Mesendoderm (in vitro differentiated cells): ENCODE results near the gene ZNF670.
A peak's percentile ranks its signal among the peaks of the same experiment; 100 is the strongest.

Experiments used
- DNase-seq: peaks from one replicate; pipeline ENCODE4 v3.0.0; 2013
- H2AK5ac ChIP-seq: 2 replicates; pipeline ENCODE4 v1.6.1; 2013; ENCODE audit warnings: low read length, inconsistent platforms
- H2BK120ac ChIP-seq: 2 replicates; pipeline ENCODE4 v1.6.1; 2013; ENCODE audit warnings: low read depth, mild to moderate bottlenecking, low read length, moderate library complexity, mixed read lengths
- H2BK15ac ChIP-seq: replicated peaks from 2 replicates; pipeline ENCODE4 v1.6.1; 2013; ENCODE audit warnings: low read depth, mild to moderate bottlenecking, moderate library complexity
- H2BK5ac ChIP-seq: 2 replicates; pipeline ENCODE4 v1.6.1; 2013; ENCODE audit warnings: low read length, inconsistent platforms
- H3K18ac ChIP-seq: 2 replicates; pipeline ENCODE4 v1.6.1; 2013; ENCODE audit warnings: mild to moderate bottlenecking, low read length, mixed read lengths
- H3K23ac ChIP-seq: one replicate; pipeline ENCODE4 v1.6.1; 2013; ENCODE audit warnings: low read length
- H3K27ac ChIP-seq: 2 replicates; pipeline ENCODE4 v1.5.1; 2013; ENCODE audit warnings: low read depth, mild to moderate bottlenecking, inconsistent platforms, low read length, moderate library complexity
- H3K27me3 ChIP-seq: 2 replicates; pipeline ENCODE4 v1.6.1; 2013; ENCODE audit warnings: low read length, control low read depth, mild to moderate bottlenecking, inconsistent platforms; ENCODE audit not compliant: insufficient read depth, poor library complexity
- H3K36me3 ChIP-seq: 2 replicates; pipeline ENCODE4 v1.6.1; 2013; ENCODE audit warnings: low read length, inconsistent platforms; ENCODE audit not compliant: control insufficient read depth, insufficient read depth
- H3K4ac ChIP-seq: one replicate; pipeline ENCODE4 v1.6.1; 2013; ENCODE audit warnings: low read depth, mild to moderate bottlenecking, low read length, moderate library complexity
- H3K4me1 ChIP-seq: 2 replicates; pipeline ENCODE4 v1.6.1; 2013; ENCODE audit warnings: low read depth, low read length, inconsistent platforms; ENCODE audit not compliant: control insufficient read depth
- H3K4me2 ChIP-seq: 2 replicates; pipeline ENCODE4 v1.6.1; 2013; ENCODE audit warnings: low read length
- H3K4me3 ChIP-seq: 2 replicates; pipeline ENCODE4 v1.5.1; 2013; ENCODE audit warnings: mild to moderate bottlenecking, low read length
- H3K56ac ChIP-seq: one replicate; pipeline ENCODE4 v1.6.1; 2013; ENCODE audit warnings: low read length
- H3K79me1 ChIP-seq: 2 replicates; pipeline ENCODE4 v1.6.1; 2013; ENCODE audit warnings: low read length, inconsistent platforms
- H3K79me2 ChIP-seq: 2 replicates; pipeline ENCODE4 v1.6.1; 2013; ENCODE audit warnings: mild to moderate bottlenecking, low read length; ENCODE audit not compliant: control insufficient read depth, insufficient read depth
- H3K9ac ChIP-seq: 2 replicates; pipeline ENCODE4 v1.6.1; 2013; ENCODE audit warnings: low read length, inconsistent platforms
- H4K5ac ChIP-seq: one replicate; pipeline ENCODE4 v1.6.1; 2013; ENCODE audit warnings: low read length
- H4K8ac ChIP-seq: one replicate; pipeline ENCODE4 v1.6.1; 2013; ENCODE audit warnings: low read depth, mild to moderate bottlenecking, control low read depth, low read length, moderate library complexity
- WGBS: extraction: QIAGEN DNeasy Blood & Tissue Kit; methylation state at CpG from one replicate; pipeline ENCODE4 v1.1.7; 2013; ENCODE audit warnings: low lambda C conversion rate, missing lambda C conversion rate; ENCODE audit not compliant: insufficient coverage; ENCODE audit errors: extremely low coverage; 5-methylcytosine and 5-hydroxymethylcytosine counted together

Gene ZNF670

DNA sequence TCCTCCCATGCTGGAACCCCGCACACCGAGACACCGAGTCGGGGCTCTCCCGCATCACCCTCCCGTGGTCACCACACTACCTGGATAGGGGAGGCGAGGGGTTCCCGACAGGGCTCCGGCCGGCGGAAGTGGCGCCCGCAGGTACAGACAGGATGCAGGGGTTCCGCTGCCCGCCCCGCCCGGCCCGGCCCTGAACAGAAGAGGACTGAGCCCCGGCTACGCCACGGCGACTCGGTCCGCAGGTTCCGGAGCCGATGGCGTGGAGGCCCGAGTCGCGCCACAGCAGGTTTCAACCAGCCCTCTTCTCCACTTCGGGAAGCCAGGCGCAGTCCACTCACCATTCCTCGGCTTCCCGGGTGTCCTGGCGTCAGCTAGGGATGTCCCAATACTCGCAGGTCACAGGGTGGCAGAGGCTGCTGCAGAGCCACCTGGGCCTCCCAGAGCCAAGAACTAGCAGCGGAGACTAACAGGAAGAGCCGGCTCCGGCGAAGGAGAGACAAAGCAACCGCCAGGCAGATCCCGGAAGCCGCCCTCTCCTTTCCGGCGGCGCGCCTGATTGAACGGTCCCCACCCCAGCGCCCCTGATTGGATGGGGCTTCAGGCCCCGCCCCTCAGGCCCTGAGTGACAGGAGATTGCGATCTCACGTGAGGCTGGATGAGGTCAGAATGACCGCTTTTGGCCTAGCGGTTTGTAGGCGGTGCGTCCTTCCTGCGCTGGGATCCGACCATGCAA, 25.4 kb upstream of the ZNF670 start, which contains the start of gene ZNF669:
TSS of gene ZNF669 (minus strand) at position 498 of the 733 bp plus-strand sequence. CDS start at position 341, 157 bp downstream.
- peak within 1 kb of the TSS; percentile 41 for H3K4me2 ChIP-seq
- no peak within 1 kb of the TSS for H4K5ac ChIP-seq
- H2BK120ac ChIP-seq: no peak within 1 kb of the TSS
- peak within 1 kb of the TSS; percentile 90 for H3K4ac ChIP-seq
- no peaks in the 10 kb centered on the region for H3K27me3 ChIP-seq
- H3K56ac ChIP-seq: peak within 1 kb of the TSS; percentile 99
- peaks cover 4% of the 10 kb centered on the region for H3K36me3 ChIP-seq
- no peak within 1 kb of the TSS for H2AK5ac ChIP-seq
- H3K23ac ChIP-seq: peak within 1 kb of the TSS; percentile 69
- H3K27ac ChIP-seq: peak within 1 kb of the TSS; percentile 94
- H2BK15ac ChIP-seq: no peak within 1 kb of the TSS
- DNase-seq: peak; percentile 99
- no CpG with 5 or more reads among the region's 58 CpGs for WGBS
- H3K79me1 ChIP-seq: peaks cover 6% of the 10 kb centered on the region
- H3K4me3 ChIP-seq: peak within 1 kb of the TSS; percentile 99
- no peak within 1 kb of the TSS for H4K8ac ChIP-seq
- peak within 1 kb of the TSS; percentile 69 for H2BK5ac ChIP-seq
- H3K9ac ChIP-seq: peak within 1 kb of the TSS; percentile 97
- H3K4me1 ChIP-seq: peaks cover 2% of the 10 kb centered on the region
- peak within 1 kb of the TSS; percentile 46 for H3K18ac ChIP-seq
- peaks cover 20% of the 10 kb centered on the region for H3K79me2 ChIP-seq

DNA sequence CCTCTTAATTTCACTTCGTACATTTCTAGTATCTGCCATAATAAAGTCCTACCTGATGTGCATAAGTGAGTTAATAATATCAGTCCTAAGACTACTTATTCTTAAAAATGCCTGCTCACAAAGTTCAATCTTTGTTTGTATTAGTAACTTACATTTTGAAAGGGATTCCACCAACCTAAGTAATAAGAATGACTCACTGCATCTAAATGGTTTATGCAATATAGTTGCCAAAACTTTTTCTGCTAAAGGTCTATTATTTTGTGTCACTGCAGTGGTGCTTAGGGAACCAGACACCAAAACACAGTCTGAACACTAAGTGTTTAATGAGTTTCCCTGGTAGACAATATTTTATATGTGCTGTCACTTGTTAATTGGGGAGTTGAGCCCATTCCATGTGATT, 23.8 kb upstream of the ZNF670 start:
- Histone ChIP-seq H3K4me2 (no peak overlapping the region), H2BK15ac (no peak overlapping the region), H3K23ac (no peak overlapping the region), H3K27ac (no peak overlapping the region), H2AK5ac (no peak overlapping the region), H3K9ac (no peak overlapping the region), H3K4ac (no peak overlapping the region), H2BK120ac (no peak overlapping the region), H3K4me3 (no peak overlapping the region), H4K8ac (no peak overlapping the region), H3K18ac (no peak overlapping the region), H3K27me3 (no peaks in the 10 kb centered on the region), H3K4me1 (peaks cover 2% of the 10 kb centered on the region), H2BK5ac (no peak overlapping the region), H3K36me3 (peaks cover 4% of the 10 kb centered on the region), H3K79me1 (peaks cover 8% of the 10 kb centered on the region), H3K79me2 (peaks cover 20% of the 10 kb centered on the region), H3K56ac (no peak overlapping the region), H4K5ac (no peak overlapping the region)
- DNase-seq: no peak
- WGBS: no CpG with 5 or more reads among the region's 1 CpG

DNA sequence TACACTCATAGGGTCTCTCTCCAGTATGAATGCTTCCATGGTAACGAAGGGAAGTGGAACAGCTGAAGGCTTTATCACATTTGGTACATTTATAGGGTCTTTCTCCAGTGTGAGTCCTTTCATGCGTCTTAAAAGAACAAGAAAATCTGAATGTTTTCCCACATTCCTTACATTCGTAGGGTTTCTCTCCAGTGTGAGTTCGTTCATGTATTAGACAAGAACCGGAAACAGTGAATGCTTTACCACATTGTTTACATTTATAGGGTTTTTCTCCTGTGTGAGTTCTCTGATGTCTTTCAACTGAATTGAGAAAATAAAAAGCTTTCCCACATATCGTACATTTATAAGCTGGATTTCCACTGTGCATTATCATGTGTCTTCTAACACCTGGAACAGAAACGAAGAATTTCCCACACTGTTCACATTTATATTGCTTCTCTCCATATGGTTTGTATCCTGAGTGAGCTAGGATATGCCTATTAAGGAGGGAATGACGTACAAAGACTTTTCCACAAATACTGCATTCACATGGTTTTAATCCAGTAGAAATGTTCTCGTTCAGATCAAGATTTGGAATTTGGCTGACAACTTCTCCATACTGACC, 22.2 kb upstream of the ZNF670 start:
- no peak overlapping the region for H3K18ac ChIP-seq
- H2BK15ac ChIP-seq: no peak overlapping the region
- peaks cover 22% of the 10 kb centered on the region for H3K79me2 ChIP-seq
- H3K23ac ChIP-seq: no peak overlapping the region
- H4K5ac ChIP-seq: no peak overlapping the region
- no peak overlapping the region for H3K27ac ChIP-seq
- H3K56ac ChIP-seq: no peak overlapping the region
- H3K79me1 ChIP-seq: peaks cover 14% of the 10 kb centered on the region
- H3K27me3 ChIP-seq: no peaks in the 10 kb centered on the region
- DNase-seq: no peak
- no peak overlapping the region for H2BK5ac ChIP-seq
- no peak overlapping the region for H3K9ac ChIP-seq
- H3K36me3 ChIP-seq: peaks cover 8% of the 10 kb centered on the region
- WGBS: no CpG with 5 or more reads among the region's 9 CpGs
- H3K4me2 ChIP-seq: no peak overlapping the region
- H3K4ac ChIP-seq: no peak overlapping the region
- H3K4me1 ChIP-seq: peaks cover 2% of the 10 kb centered on the region
- no peak overlapping the region for H4K8ac ChIP-seq
- H2BK120ac ChIP-seq: no peak overlapping the region
- H3K4me3 ChIP-seq: no peak overlapping the region
- H2AK5ac ChIP-seq: no peak overlapping the region

DNA sequence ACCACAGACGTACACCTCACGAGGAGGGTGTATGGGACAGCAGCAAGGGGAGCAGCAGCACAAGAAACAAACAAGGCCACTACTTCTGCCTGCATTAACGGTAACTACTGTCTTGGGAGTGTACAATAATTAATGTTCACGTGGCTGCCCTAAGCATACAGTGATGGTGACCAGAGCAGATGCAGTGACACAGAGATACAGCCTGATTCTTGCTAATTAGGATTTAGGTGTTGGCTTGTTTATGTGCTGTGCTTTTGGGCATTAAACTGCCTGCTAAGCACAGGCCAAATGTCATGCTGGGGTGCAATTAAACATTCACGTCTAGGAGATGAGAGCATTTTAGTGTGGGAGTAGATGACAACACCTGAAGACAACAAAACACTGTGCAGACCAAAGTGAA, 18.3 kb upstream of the ZNF670 start:
- H2BK15ac ChIP-seq: no peak overlapping the region
- H3K56ac ChIP-seq: no peak overlapping the region
- H3K4me3 ChIP-seq: no peak overlapping the region
- H2AK5ac ChIP-seq: no peak overlapping the region
- WGBS: no CpG with 5 or more reads among the region's 5 CpGs
- H3K4ac ChIP-seq: no peak overlapping the region
- H2BK120ac ChIP-seq: no peak overlapping the region
- no peak overlapping the region for H3K4me2 ChIP-seq
- no peaks in the 10 kb centered on the region for H3K27me3 ChIP-seq
- H2BK5ac ChIP-seq: no peak overlapping the region
- H4K5ac ChIP-seq: no peak overlapping the region
- peaks cover 8% of the 10 kb centered on the region for H3K79me2 ChIP-seq
- no peaks in the 10 kb centered on the region for H3K4me1 ChIP-seq
- no peak overlapping the region for H3K23ac ChIP-seq
- H3K9ac ChIP-seq: no peak overlapping the region
- peaks cover 12% of the 10 kb centered on the region for H3K79me1 ChIP-seq
- H3K36me3 ChIP-seq: peaks cover 8% of the 10 kb centered on the region
- no peak overlapping the region for H3K18ac ChIP-seq
- H4K8ac ChIP-seq: no peak overlapping the region
- no peak for DNase-seq
- no peak overlapping the region for H3K27ac ChIP-seq

DNA sequence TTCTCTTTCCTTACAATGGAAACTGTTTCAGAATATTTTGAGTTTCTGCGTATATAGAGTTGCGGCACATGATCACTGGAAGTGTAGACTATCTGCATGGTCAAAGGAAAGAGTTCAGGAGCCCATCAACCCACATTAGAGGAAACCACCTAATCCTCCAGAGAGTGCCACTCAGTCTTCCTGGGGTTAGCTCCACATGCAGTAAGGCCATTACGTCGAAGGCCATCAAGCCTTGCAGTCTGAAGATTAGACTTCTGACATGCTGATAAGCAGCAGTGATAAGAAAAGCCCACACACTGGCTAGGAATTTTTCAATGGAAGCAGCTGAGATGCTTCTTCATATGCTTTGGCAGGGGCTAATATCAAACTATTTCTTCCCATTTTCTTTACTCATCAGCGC, 17.9 kb upstream of the ZNF670 start:
- no peaks in the 10 kb centered on the region for H3K27me3 ChIP-seq

More for the DNA sequence above, 17.9 kb upstream of the ZNF670 start:
- no peak overlapping the region for H3K4me3 ChIP-seq
- no peak overlapping the region for H2BK15ac ChIP-seq
- H3K4ac ChIP-seq: no peak overlapping the region
- H4K5ac ChIP-seq: no peak overlapping the region
- H3K4me2 ChIP-seq: no peak overlapping the region
- H2BK5ac ChIP-seq: no peak overlapping the region
- no peak overlapping the region for H3K18ac ChIP-seq
- peak; percentile 53 for DNase-seq
- H3K27ac ChIP-seq: no peak overlapping the region
- no CpG with 5 or more reads among the region's 5 CpGs for WGBS
- no peak overlapping the region for H3K9ac ChIP-seq
- no peaks in the 10 kb centered on the region for H3K4me1 ChIP-seq
- no peak overlapping the region for H2AK5ac ChIP-seq
- no peak overlapping the region for H4K8ac ChIP-seq
- no peak overlapping the region for H2BK120ac ChIP-seq
- H3K36me3 ChIP-seq: peaks cover 8% of the 10 kb centered on the region
- peaks cover 11% of the 10 kb centered on the region for H3K79me1 ChIP-seq
- peaks cover 5% of the 10 kb centered on the region for H3K79me2 ChIP-seq
- H3K56ac ChIP-seq: no peak overlapping the region
- no peak overlapping the region for H3K23ac ChIP-seq
